EL (cell line): Measurements from ENCODE around the gene TSSC4.

Experiments
- DNase-seq: peaks from one replicate; pipeline ENCODE4 v3.0.0-alpha.2; 2016

Gene TSSC4

DNA sequence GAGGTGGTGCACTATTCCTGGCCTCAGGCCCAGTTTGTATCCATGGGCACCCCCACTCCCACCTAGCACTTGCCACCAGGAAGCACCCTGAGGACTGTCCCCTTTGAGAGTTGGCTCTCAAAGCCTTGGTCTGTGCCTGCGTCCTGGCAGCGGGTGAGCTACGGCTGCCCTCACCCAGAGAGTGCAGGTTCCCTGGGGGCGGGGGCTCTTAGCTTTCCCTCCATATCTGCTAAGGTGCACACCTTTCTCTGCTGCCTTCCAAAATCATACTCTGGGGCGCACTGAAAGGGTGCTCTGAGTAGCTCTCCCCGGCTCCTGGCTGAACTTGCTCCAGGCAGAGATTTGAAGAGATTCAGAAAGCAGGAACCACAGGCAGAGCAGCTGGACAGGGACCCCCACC is 51.4 kb downstream of the TSSC4 start:
- no peak for DNase-seq

DNA sequence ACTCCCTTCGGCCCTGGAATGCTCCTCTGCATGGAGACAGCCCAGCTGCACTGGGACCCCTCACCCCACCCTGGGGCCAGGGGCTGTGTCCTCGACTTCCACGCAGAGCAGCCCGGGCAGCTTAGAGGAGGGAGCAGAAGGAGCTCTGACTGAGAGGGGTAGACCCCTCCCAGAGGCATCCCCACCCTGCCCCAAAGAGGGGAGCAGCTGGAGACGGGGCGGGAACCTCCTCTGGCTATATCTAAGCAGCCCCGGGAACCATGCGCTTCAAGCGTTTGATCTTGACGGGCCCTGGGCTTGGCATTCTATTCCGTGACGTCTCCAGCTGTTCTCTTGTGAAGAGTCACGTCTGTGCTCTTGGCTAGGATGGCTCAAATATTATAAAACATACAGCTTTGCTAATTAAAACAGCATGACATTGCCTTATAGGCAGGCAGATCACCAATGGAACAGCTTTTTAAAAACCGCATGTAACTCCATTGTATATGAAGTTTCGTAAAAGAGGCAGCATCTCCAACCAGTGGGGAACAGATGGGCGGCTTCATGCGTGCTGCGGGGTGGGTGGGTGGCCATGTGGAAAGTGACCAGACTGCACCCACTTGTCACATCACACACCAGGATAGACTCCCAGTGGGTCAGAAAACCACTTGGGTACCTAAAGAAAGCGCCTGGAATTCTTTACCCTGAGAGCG is 51.9 kb downstream of the TSSC4 start:
- no peak for DNase-seq

- DNase-seq, result no peak
Observed at GRCh38 chr11:2453436-2453835, 52.9 kb downstream of the TSSC4 start.
